ENCODE measurements around the gene MOCS1. TPM values are rescaled to one million over a fixed set of nuclear protein-coding genes. Genes with fewer than 3 reads are reported as not detected.

Gene MOCS1
- total and polyA plus RNA-seq, 9 of the 15 experiments (the other 6 are each of a cell fraction or from before 2014, with no cell fraction given), result 0.69 to 12.7 (median 8.7) TPM

DNA sequence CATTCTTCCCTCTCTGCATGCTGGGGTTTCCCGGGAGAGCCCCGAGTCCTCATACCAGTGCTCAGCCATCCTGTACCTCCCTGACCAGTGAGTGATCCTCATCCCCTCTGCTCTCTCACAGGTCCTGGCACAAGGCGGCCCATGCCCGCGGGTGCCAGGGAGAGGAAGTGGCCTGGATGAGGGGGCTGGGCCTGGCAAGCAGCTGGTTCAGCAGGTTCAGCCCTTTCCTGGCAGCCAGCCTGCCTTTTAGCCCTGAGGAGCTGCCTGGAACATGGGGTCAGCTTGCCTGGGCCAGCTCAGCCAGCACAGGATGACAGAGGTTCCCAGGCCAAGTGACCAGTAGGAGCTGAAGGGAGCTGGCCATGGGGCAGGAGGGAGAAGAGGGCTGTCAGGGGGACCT is 10.9 kb downstream of the MOCS1 start:
- H3K27ac ChIP-seq (ENCODE audit: extremely low read depth, low read depth, low read length), result no peak overlapping the region
- no peaks in the 10 kb centered on the region for H3K9me1 ChIP-seq (ENCODE audit: control insufficient read depth, insufficient read depth, low read length)
- in situ Hi-C loops (cut with MboI) (no loop called here), intact Hi-C loops (cut with micrococcal nuclease) (no loop called here)
- ChIA-PET POLR2A (interaction anchor here (0.6 to 2.1 kb wide), 4 partner anchors 9 to 517 kb away, joined by 3 to 5 read pairs (median 3); no protein-coding TSS in a partner anchor), CTCF (ENCODE audit: low intra/inter-chr PET ratio) (no interaction called here)
- peaks cover 6% of the 10 kb centered on the region; the same call in 1 of the 3 replicates for H3K36me3 ChIP-seq (ENCODE audit: control insufficient read depth, insufficient read depth, low read length)
- H3K9me3 ChIP-seq (replicated peaks; ENCODE audit: control insufficient read depth, insufficient read depth, low read depth, low read length), result peaks cover 5% of the 10 kb centered on the region
- H3K9ac ChIP-seq (ENCODE audit: insufficient read depth in 1 of 2, low read depth in 2 of 2, low read length in 2 of 2), result no peak overlapping the region
- H4K20me1 ChIP-seq (replicated peaks; ENCODE audit: control insufficient read depth, insufficient read depth, low read length), result no peaks in the 10 kb centered on the region; the same call in 1 of the 2 replicates
- no peak for ATAC-seq
- no TSS peak for BruUV-seq (replicated peaks)
- no peaks in the 10 kb centered on the region; a peak in 1 of 5 replicates for H3K27me3 ChIP-seq (ENCODE audit: control insufficient read depth in 2 of 2, insufficient read depth in 2 of 2, low read length in 2 of 2)
- no peak overlapping the region for H3K4me2 ChIP-seq (ENCODE audit: insufficient read depth, low read length)
- 20% methylated on average over 5 of the region's 5 CpGs for WGBS (ENCODE audit: insufficient coverage, low coverage, missing lambda C conversion rate)
- no peaks in the 10 kb centered on the region for H3K4me1 ChIP-seq (replicated peaks in 1 of 2; ENCODE audit: control insufficient read depth in 2 of 2, insufficient read depth in 2 of 2, low read length in 2 of 2)
- no peak for FAIRE-seq
- no peak overlapping the region for H2AFZ ChIP-seq (ENCODE audit: low read depth, low read length)
- no peaks in the 10 kb centered on the region for H3K79me2 ChIP-seq (ENCODE audit: control insufficient read depth, insufficient read depth, low read length)
- H3K4me3 ChIP-seq, result no peak overlapping the region
- DNase-seq (ENCODE audit: extremely low read depth in 1 of 4, low spot score in 3 of 4), result no peak
- TF ChIP-seq, protein P1, sequence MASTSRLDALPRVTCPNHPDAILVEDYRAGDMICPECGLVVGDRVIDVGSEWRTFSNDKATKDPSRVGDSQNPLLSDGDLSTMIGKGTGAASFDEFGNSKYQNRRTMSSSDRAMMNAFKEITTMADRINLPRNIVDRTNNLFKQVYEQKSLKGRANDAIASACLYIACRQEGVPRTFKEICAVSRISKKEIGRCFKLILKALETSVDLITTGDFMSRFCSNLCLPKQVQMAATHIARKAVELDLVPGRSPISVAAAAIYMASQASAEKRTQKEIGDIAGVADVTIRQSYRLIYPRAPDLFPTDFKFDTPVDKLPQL (IDR thresholded peaks at IDR 0.05; ENCODE audit: extremely low read depth, insufficient read length), result no peak
- no peak for TF ChIP-seq SMARCA4 (IDR thresholded peaks at IDR 0.05)
- no peak for TF ChIP-seq MEIS2 (IDR thresholded peaks at IDR 0.05; ENCODE audit: partially characterized antibody)
- TF ChIP-seq ZNF77 (CRISPR knock-in tag; IDR thresholded peaks at IDR 0.05), result no peak
- no peak for TF ChIP-seq MXD1 (CRISPR knock-in tag; IDR thresholded peaks at IDR 0.05; ENCODE audit: borderline replicate concordance, poor library complexity, severe bottlenecking)
- TF ChIP-seq PTRF (tag; IDR thresholded peaks at IDR 0.05), result no peak
- TF ChIP-seq ELF4 (CRISPR knock-in tag; IDR thresholded peaks at IDR 0.05), result no peak
- TF ChIP-seq CBFA2T2 (conservative IDR thresholded peaks at IDR 0.05), result no peak
- TF ChIP-seq CBX8 (IDR thresholded peaks at IDR 0.05; ENCODE audit: borderline replicate concordance, extremely low read depth, low read depth, low read length, poor library complexity, severe bottlenecking), result no peak
- no peak for TF ChIP-seq PPARD (CRISPR knock-in tag; IDR thresholded peaks at IDR 0.05)
- TF ChIP-seq, protein P2, sequence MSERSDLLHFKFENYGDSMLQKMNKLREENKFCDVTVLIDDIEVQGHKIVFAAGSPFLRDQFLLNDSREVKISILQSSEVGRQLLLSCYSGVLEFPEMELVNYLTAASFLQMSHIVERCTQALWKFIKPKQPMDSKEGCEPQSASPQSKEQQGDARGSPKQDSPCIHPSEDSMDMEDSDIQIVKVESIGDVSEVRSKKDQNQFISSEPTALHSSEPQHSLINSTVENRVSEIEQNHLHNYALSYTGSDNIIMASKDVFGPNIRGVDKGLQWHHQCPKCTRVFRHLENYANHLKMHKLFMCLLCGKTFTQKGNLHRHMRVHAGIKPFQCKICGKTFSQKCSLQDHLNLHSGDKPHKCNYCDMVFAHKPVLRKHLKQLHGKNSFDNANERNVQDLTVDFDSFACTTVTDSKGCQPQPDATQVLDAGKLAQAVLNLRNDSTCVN (CRISPR knock-in tag; IDR thresholded peaks at IDR 0.05), result no peak
- no peak for TF ChIP-seq NCOA1 (IDR thresholded peaks at IDR 0.05; ENCODE audit: low read depth)
- TF ChIP-seq ZBED1 (IDR thresholded peaks at IDR 0.05), result no peak
- TF ChIP-seq, protein P3, sequence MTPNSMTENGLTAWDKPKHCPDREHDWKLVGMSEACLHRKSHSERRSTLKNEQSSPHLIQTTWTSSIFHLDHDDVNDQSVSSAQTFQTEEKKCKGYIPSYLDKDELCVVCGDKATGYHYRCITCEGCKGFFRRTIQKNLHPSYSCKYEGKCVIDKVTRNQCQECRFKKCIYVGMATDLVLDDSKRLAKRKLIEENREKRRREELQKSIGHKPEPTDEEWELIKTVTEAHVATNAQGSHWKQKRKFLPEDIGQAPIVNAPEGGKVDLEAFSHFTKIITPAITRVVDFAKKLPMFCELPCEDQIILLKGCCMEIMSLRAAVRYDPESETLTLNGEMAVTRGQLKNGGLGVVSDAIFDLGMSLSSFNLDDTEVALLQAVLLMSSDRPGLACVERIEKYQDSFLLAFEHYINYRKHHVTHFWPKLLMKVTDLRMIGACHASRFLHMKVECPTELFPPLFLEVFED (CRISPR knock-in tag; conservative IDR thresholded peaks at IDR 0.05), result no peak
- no peak for TF ChIP-seq CEBPZ (IDR thresholded peaks at IDR 0.05; ENCODE audit: borderline replicate concordance, low read depth, low read length)
- no peak for TF ChIP-seq ZFPM2 (CRISPR knock-in tag; IDR thresholded peaks at IDR 0.05)
- TF ChIP-seq EWSR1 (IDR thresholded peaks at IDR 0.05; ENCODE audit: borderline replicate concordance, low read depth, partially characterized antibody), result no peak
